OCI-LY3 (cell line): ENCODE results near the gene TMEM30A.

Experiments used
- EZH2phosphoT487 ChIP-seq: fragments of 200-600 bp; shearing (Covaris generic); IDR thresholded peaks from 2 replicates; pipeline ENCODE4 v1.6.1; 2018; ENCODE audit warnings: antibody characterized with exemption, mixed run types, low read depth
- TF ChIP-seq, protein P1 (sequence below): fragments of 200-600, 300-600 bp; sonication (generic); IDR thresholded peaks from 2 replicates; pipeline ENCODE4 v1.5.1; 2014; ENCODE audit warnings: antibody characterized with exemption, low read length, low read depth

- TF ChIP-seq, protein P1, sequence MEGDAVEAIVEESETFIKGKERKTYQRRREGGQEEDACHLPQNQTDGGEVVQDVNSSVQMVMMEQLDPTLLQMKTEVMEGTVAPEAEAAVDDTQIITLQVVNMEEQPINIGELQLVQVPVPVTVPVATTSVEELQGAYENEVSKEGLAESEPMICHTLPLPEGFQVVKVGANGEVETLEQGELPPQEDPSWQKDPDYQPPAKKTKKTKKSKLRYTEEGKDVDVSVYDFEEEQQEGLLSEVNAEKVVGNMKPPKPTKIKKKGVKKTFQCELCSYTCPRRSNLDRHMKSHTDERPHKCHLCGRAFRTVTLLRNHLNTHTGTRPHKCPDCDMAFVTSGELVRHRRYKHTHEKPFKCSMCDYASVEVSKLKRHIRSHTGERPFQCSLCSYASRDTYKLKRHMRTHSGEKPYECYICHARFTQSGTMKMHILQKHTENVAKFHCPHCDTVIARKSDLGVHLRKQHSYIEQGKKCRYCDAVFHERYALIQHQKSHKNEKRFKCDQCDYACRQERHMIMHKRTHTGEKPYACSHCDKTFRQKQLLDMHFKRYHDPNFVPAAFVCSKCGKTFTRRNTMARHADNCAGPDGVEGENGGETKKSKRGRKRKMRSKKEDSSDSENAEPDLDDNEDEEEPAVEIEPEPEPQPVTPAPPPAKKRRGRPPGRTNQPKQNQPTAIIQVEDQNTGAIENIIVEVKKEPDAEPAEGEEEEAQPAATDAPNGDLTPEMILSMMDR = no peak
- no peak for TF ChIP-seq EZH2phosphoT487
These were observed 5.2 kb downstream of the TMEM30A start for GRCh38 chr6:75279418-75279817.
